OCI-LY3 (cell line): ENCODE measurements around the gene ADTRP.

Experiments used
- H2AFZ ChIP-seq: fragments of 200-600, 300-600 bp; shearing (Covaris generic); 2 replicates; pipeline ENCODE4 v1.6.0; 2014; ENCODE audit warnings: antibody characterized with exemption, low read depth, low read length
- H3K27ac ChIP-seq: fragments of 200-600, 300-600 bp; sonication (generic); 2 replicates; pipeline ENCODE4 v1.5.1; 2014; ENCODE audit warnings: mild to moderate bottlenecking, low read length, moderate library complexity, mixed read lengths
- H3K27me3 ChIP-seq: fragments of 200-600, 300-600 bp; sonication (generic); 2 replicates; pipeline ENCODE4 v1.6.1; 2014; ENCODE audit warnings: low read depth, low read length, mixed read lengths
- H3K36me3 ChIP-seq: fragments of 200-600, 300-600 bp; sonication (generic); replicated peaks from 2 replicates; pipeline ENCODE3; 2014; ENCODE audit warnings: low read depth, low read length, mixed read lengths
- H3K4me1 ChIP-seq: fragments of 300-600, 200-600 bp; sonication (generic); 2 replicates; pipeline ENCODE4 v1.6.1; 2014; ENCODE audit warnings: low read length, mixed read lengths
- H3K4me2 ChIP-seq: fragments of 200-600, 300-600 bp; sonication (generic); 2 replicates; pipeline ENCODE4 v1.6.1; 2014; ENCODE audit warnings: low read length, mixed read lengths
- H3K4me3 ChIP-seq: fragments of 300-600, 200-600 bp; sonication (generic); 2 replicates; pipeline ENCODE4 v1.5.1; 2014; ENCODE audit warnings: antibody characterized with exemption, mild to moderate bottlenecking, low read length, moderate library complexity
- H3K79me2 ChIP-seq: fragments of 300-600, 200-600 bp; shearing (Covaris generic); 2 replicates; pipeline ENCODE4 v1.6.1; 2014; ENCODE audit warnings: mild to moderate bottlenecking, low read length, mixed read lengths
- H3K9ac ChIP-seq: fragments of 300-600, 200-600 bp; shearing (Covaris generic); 2 replicates; pipeline ENCODE4 v1.6.0; 2014; ENCODE audit warnings: mild to moderate bottlenecking, low read length, moderate library complexity
- H3K9me3 ChIP-seq: fragments of 200-600, 300-600 bp; shearing (Covaris generic); 2 replicates; pipeline ENCODE4 v1.6.1; 2014; ENCODE audit warnings: low read length, mixed read lengths; ENCODE audit not compliant: insufficient read depth
- H4K20me1 ChIP-seq: fragments of 200-600, 300-600 bp; sonication (generic); 2 replicates; pipeline ENCODE4 v1.6.1; 2016; ENCODE audit warnings: low read length, mixed read lengths; ENCODE audit not compliant: insufficient read depth
- CTCF ChIP-seq: fragments of 200-600, 300-600 bp; sonication (generic); IDR thresholded peaks from 2 replicates; pipeline ENCODE4 v1.5.1; 2014; ENCODE audit warnings: antibody characterized with exemption, low read length, low read depth
- EZH2phosphoT487 ChIP-seq: fragments of 200-600 bp; shearing (Covaris generic); IDR thresholded peaks from 2 replicates; pipeline ENCODE4 v1.6.1; 2018; ENCODE audit warnings: antibody characterized with exemption, mixed run types, low read depth

Gene ADTRP

GRCh38 chr6:11744101-11744500 is 34.5 kb downstream of the ADTRP start:
- Histone ChIP-seq H3K36me3 (no peaks in the 10 kb centered on the region), H3K4me1 (no peaks in the 10 kb centered on the region), H4K20me1 (no peaks in the 10 kb centered on the region), H3K27ac (no peak overlapping the region), H3K9me3 (no peaks in the 10 kb centered on the region), H3K4me2 (no peak overlapping the region), H3K4me3 (no peak overlapping the region), H3K27me3 (no peaks in the 10 kb centered on the region), H2AFZ (no peak overlapping the region), H3K79me2 (no peaks in the 10 kb centered on the region), H3K9ac (no peak overlapping the region)
- TF ChIP-seq EZH2phosphoT487 (no peak), CTCF (no peak)

GRCh38 chr6:11740875-11741274 is 37.7 kb downstream of the ADTRP start:
- H3K4me2 ChIP-seq = no peak overlapping the region
- H3K4me3 ChIP-seq = no peak overlapping the region
- H3K9me3 ChIP-seq = no peaks in the 10 kb centered on the region
- no peaks in the 10 kb centered on the region for H3K4me1 ChIP-seq
- H3K27ac ChIP-seq = no peak overlapping the region
- TF ChIP-seq EZH2phosphoT487 = no peak
- no peak for TF ChIP-seq CTCF
- H3K9ac ChIP-seq = no peak overlapping the region
- H3K27me3 ChIP-seq = no peaks in the 10 kb centered on the region
- no peaks in the 10 kb centered on the region for H3K36me3 ChIP-seq
- no peaks in the 10 kb centered on the region for H3K79me2 ChIP-seq
- no peak overlapping the region for H2AFZ ChIP-seq
- H4K20me1 ChIP-seq = no peaks in the 10 kb centered on the region

- Histone ChIP-seq H3K79me2 (no peaks in the 10 kb centered on the region), H3K4me3 (no peak overlapping the region), H3K27ac (no peak overlapping the region), H3K4me1 (peaks cover 17% of the 10 kb centered on the region), H3K9me3 (no peaks in the 10 kb centered on the region), H2AFZ (no peak overlapping the region), H3K9ac (no peak overlapping the region), H3K4me2 (no peak overlapping the region), H4K20me1 (no peaks in the 10 kb centered on the region), H3K27me3 (no peaks in the 10 kb centered on the region), H3K36me3 (no peaks in the 10 kb centered on the region)
- no peak for TF ChIP-seq CTCF
- no peak for TF ChIP-seq EZH2phosphoT487
These were observed 39.8 kb downstream of the ADTRP start for GRCh38 chr6:11738661-11739375.

GRCh38 chr6:11738234-11738633 is 40.4 kb downstream of the ADTRP start:
- TF ChIP-seq EZH2phosphoT487 (no peak), CTCF (no peak)
- Histone ChIP-seq H3K4me3 (no peak overlapping the region), H3K4me2 (no peak overlapping the region), H3K27ac (no peak overlapping the region), H3K27me3 (no peaks in the 10 kb centered on the region), H3K9me3 (no peaks in the 10 kb centered on the region), H3K4me1 (peaks cover 18% of the 10 kb centered on the region), H3K36me3 (no peaks in the 10 kb centered on the region), H2AFZ (no peak overlapping the region), H4K20me1 (no peaks in the 10 kb centered on the region), H3K79me2 (no peaks in the 10 kb centered on the region), H3K9ac (no peak overlapping the region)
